ENCODE measurements around the gene MSN. TPM values are rescaled to one million over a fixed set of nuclear protein-coding genes. Genes with fewer than 3 reads are reported as not detected.
A peak's percentile ranks its signal among the peaks of the same experiment; 100 is the strongest.

MSN gene
- total and polyA plus RNA-seq, 4 donors, result 168 to 399 (median 299) TPM

DNA sequence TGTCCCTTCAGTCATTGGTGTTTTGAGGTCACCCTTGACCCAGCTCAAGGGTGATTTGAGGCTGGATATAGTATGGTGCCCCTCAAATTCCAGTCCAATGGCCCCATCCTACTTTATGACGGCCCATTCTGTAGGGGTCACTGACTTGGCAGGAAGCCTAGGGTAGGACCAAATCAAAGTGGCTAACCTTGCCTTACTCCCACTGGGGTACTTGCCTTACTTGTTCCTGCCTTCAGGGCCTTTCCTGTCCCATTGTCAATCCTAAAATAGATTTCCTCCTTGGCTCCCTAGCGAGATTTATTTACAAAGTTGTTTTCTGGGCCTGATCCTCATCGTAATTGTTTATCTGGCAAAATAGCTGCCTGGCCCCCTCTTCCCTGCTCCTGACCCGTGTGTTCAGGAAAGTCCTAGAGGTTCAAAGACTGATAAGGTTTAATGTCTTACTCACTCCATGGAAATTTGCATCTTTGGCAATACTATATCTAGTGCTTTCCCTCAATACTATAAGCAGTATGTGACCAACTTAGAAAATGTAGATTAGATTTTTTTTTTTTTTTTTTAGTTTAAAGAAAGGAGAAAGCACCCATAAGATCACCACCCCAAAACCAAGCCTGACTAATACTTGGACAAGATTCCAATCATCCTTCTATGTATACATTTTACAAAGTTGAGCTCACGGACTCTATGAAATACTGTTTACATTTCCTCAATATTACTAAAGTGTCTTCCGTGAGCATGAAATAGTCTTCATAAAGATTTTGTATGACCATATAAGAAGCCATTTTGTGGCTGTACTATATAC, 44.8 kb downstream of the MSN start:
- TF ChIP-seq, protein P1, sequence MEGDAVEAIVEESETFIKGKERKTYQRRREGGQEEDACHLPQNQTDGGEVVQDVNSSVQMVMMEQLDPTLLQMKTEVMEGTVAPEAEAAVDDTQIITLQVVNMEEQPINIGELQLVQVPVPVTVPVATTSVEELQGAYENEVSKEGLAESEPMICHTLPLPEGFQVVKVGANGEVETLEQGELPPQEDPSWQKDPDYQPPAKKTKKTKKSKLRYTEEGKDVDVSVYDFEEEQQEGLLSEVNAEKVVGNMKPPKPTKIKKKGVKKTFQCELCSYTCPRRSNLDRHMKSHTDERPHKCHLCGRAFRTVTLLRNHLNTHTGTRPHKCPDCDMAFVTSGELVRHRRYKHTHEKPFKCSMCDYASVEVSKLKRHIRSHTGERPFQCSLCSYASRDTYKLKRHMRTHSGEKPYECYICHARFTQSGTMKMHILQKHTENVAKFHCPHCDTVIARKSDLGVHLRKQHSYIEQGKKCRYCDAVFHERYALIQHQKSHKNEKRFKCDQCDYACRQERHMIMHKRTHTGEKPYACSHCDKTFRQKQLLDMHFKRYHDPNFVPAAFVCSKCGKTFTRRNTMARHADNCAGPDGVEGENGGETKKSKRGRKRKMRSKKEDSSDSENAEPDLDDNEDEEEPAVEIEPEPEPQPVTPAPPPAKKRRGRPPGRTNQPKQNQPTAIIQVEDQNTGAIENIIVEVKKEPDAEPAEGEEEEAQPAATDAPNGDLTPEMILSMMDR (IDR thresholded peaks at IDR 0.05; ENCODE audit: control extremely low read depth, extremely low read depth), result no peak
- 54 to 58% methylated on average over 6 of the region's 6 CpGs for WGBS, 2 donors
- H3K9me3 ChIP-seq (ENCODE audit: control insufficient read depth in 4 of 4, insufficient read depth in 3 of 4, low read length in 3 of 4), result no peaks in the 10 kb centered on the region
- peak overlapping the region in 1 of 2 donors; percentile 65 for H3K27ac ChIP-seq (ENCODE audit: low read depth in 1 of 2, low read length in 1 of 2)
- H3K36me3 ChIP-seq (ENCODE audit: control insufficient read depth in 4 of 4, insufficient read depth in 4 of 4, low read length in 4 of 4), result peaks cover 0 to 5% (median 1%) of the 10 kb centered on the region in 4 donors
- DNase-seq (no peak), ATAC-seq (ENCODE audit: insufficient read depth, low FRiP score) (no peak)
- no peaks in the 10 kb centered on the region for H3K27me3 ChIP-seq (ENCODE audit: control insufficient read depth in 3 of 3, insufficient read depth in 3 of 3, low read length in 2 of 3)
- peaks cover 0 to 21% (median 0%) of the 10 kb centered on the region in 5 donors for H3K4me1 ChIP-seq (ENCODE audit: control insufficient read depth in 5 of 5, insufficient read depth in 5 of 5, low read length in 5 of 5)
- no peak overlapping the region for H3K4me3 ChIP-seq
- no peak overlapping the region for H3K9ac ChIP-seq (ENCODE audit: insufficient read depth in 1 of 2, low read length in 2 of 2)

GRCh38 chrX:65718538-65718937, 51.1 kb downstream of the MSN start:
- TF ChIP-seq, protein P1 (IDR thresholded peaks at IDR 0.05; ENCODE audit: control extremely low read depth, extremely low read depth), result no peak
- no peak for ATAC-seq (ENCODE audit: insufficient read depth, low FRiP score)

DNA sequence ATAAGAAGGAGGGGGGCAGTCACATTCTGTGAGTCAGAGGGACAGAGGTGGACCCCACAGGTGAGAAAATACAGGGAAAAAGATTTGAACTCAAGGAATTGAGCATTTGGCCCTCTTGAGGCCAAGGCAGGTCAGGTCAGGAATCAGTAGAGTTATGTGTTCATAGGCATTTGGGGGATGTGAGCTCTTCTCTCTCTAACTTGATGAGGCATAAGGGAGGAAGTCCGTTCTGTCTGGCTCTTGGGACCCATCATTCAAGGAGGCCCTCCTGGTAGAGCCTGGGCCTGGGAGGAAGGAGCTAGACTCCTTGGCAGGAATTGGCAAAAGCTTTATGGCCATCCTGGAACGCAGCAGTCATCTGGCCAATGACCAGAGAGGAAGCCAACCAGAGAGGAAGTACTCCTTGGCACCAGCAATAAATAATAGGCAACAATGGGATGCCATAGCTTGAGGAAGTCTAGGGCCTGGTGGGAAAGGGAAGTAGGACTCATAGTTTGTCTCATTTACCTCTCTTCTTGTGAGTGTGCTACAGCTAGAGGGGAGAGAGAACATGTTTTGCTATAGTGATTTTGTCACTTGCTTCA, 53.0 kb downstream of the MSN start:
- DNase-seq (no peak), ATAC-seq (ENCODE audit: insufficient read depth, low FRiP score) (no peak)
- H3K4me3 ChIP-seq, result no peak overlapping the region
- peaks cover 3 to 18% (median 6%) of the 10 kb centered on the region in 4 donors for H3K36me3 ChIP-seq (ENCODE audit: control insufficient read depth in 4 of 4, insufficient read depth in 4 of 4, low read length in 4 of 4)
- H3K27me3 ChIP-seq (ENCODE audit: control insufficient read depth in 3 of 3, insufficient read depth in 3 of 3, low read length in 2 of 3), result no peaks in the 10 kb centered on the region
- no peaks in the 10 kb centered on the region for H3K9me3 ChIP-seq (ENCODE audit: control insufficient read depth in 4 of 4, insufficient read depth in 3 of 4, low read length in 3 of 4)
- peaks cover 0 to 15% (median 0%) of the 10 kb centered on the region in 5 donors for H3K4me1 ChIP-seq (ENCODE audit: control insufficient read depth in 5 of 5, insufficient read depth in 5 of 5, low read length in 5 of 5)
- 33 to 47% methylated on average over 2 of the region's 2 CpGs for WGBS, 2 donors
- TF ChIP-seq, protein P1 (IDR thresholded peaks at IDR 0.05; ENCODE audit: control extremely low read depth, extremely low read depth), result no peak
- H3K9ac ChIP-seq (ENCODE audit: insufficient read depth in 1 of 2, low read length in 2 of 2), result no peak overlapping the region
- H3K27ac ChIP-seq (ENCODE audit: low read depth in 1 of 2, low read length in 1 of 2), result no peak overlapping the region

More at GRCh38 chrX:65718538-65718937, 51.1 kb downstream of the MSN start:
- Histone ChIP-seq H3K9me3 (ENCODE audit: control insufficient read depth in 4 of 4, insufficient read depth in 3 of 4, low read length in 3 of 4) (no peaks in the 10 kb centered on the region), H3K4me1 (ENCODE audit: control insufficient read depth in 5 of 5, insufficient read depth in 5 of 5, low read length in 5 of 5) (peaks cover 0 to 16% (median 0%) of the 10 kb centered on the region in 5 donors), H3K4me3 (no peak overlapping the region), H3K27me3 (ENCODE audit: control insufficient read depth in 3 of 3, insufficient read depth in 3 of 3, low read length in 2 of 3) (no peaks in the 10 kb centered on the region), H3K36me3 (ENCODE audit: control insufficient read depth in 4 of 4, insufficient read depth in 4 of 4, low read length in 4 of 4) (peaks cover 3 to 16% (median 6%) of the 10 kb centered on the region in 4 donors), H3K9ac (ENCODE audit: insufficient read depth in 1 of 2, low read length in 2 of 2) (no peak overlapping the region), H3K27ac (ENCODE audit: low read depth in 1 of 2, low read length in 1 of 2) (no peak overlapping the region)
- 82 to 90% methylated on average over 4 of the region's 4 CpGs for WGBS, 2 donors
- no peak for DNase-seq

Measured in lung (tissue), 12 donors.